Stimulated activated naive CD8-positive, alpha-beta T cell treated with anti-CD3 and anti-CD28 coated beads, Interleukin-15, amount 100 ng/mL, for 72 hours (primary cell): ENCODE measurements around the gene IQCB1.
A peak's percentile ranks its signal among the peaks of the same experiment; 100 is the strongest.
"Not testable (repeated sequence)": the region's sequence is repeated elsewhere in the genome, so short reads cannot be mapped to it uniquely, and the experiment has no call there.

Experiments used
- ATAC-seq: fragments of 150-1000 bp; cut with Tn5 transposase; 2 replicates; pipeline ENCODE4 v1.10.0; 2021; ENCODE audit warnings: mild to moderate bottlenecking, moderate library complexity
- DNase-seq, 2 donors: peaks; one replicate each; pipeline ENCODE4 v3.0.0; 2021 to 2022
- H3K27ac Mint-ChIP-seq, 2 donors: one replicate each; pipeline ENCODE4 v1.8.0; 2022; ENCODE audit warnings: mild to moderate bottlenecking in 2 of 2, mixed read lengths in 2 of 2, moderate library complexity in 2 of 2
- H3K27me3 Mint-ChIP-seq: one replicate; pipeline ENCODE4 v1.8.0; 2022; ENCODE audit warnings: mixed read lengths
- H3K4me1 Mint-ChIP-seq: one replicate; pipeline ENCODE4 v1.8.0; 2022; ENCODE audit warnings: mild to moderate bottlenecking, mixed read lengths
- H3K4me3 Mint-ChIP-seq, 2 donors: one replicate each; pipeline ENCODE4 v1.8.0; 2022; ENCODE audit warnings: mild to moderate bottlenecking in 2 of 2, mixed read lengths in 2 of 2, moderate library complexity in 1 of 2
- H3K9me3 Mint-ChIP-seq, 2 donors: one replicate each; pipeline ENCODE4 v1.8.0; 2022; ENCODE audit warnings: mixed read lengths in 2 of 2

Gene IQCB1

GRCh38 chr3:121834157-121834670, 646 bp downstream of the IQCB1 start:
- ATAC-seq, result no peak
- Mint-ChIP-seq H3K4me3 (peak overlapping the region; percentile 87 to 91), H3K27me3 (no peaks in the 10 kb centered on the region), H3K27ac (peak overlapping the region; percentile 98 to 99), H3K9me3 (no peaks in the 10 kb centered on the region), H3K4me1 (peaks cover 59% of the 10 kb centered on the region)
- DNase-seq, result peak in 1 of 2 donors; percentile 5

GRCh38 chr3:121822973-121823372, 11.9 kb downstream of the IQCB1 start:
- H3K27ac Mint-ChIP-seq, result no peak overlapping the region
- DNase-seq, result no peak
- H3K4me3 Mint-ChIP-seq, result no peak overlapping the region
- peaks cover 8% of the 10 kb centered on the region for H3K4me1 Mint-ChIP-seq
- ATAC-seq, result no peak
- peaks cover 10% of the 10 kb centered on the region in 2 donors for H3K9me3 Mint-ChIP-seq
- no peaks in the 10 kb centered on the region for H3K27me3 Mint-ChIP-seq

DNA sequence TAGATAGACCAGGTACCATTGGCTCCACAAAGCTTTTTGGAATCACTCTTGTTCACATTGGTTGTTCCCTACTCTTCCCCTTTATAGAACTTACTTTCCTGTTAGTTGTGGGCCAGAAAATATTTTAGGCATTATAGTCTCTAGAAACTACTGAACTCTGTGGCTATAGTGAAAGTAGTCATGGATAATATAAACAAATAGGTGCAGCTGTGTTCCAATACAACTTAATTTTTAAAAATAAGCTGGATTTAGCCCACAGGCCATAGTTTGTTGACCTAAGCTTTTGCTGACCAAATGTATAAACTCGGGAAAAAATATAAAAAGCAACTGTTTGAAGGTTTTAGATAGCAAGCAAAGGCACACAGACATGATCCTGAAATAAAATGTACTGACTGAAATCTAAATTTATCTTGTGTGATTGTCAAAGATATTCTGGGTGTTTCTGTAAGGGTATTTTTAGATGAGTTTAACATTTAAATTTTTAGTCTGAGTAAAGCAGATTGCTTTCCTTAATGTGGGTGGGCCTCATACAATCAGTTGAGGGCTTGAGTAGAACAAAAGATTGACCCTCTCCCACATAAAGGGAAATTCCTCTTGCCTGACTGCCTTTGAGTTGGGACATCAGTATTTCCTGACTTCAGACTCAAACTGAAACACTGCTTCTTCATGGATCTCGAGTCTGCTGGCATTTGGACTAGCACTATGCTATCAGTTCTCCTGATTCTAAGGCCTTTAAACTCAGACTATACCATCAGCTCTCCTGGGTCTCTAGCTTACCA, 13.2 kb downstream of the IQCB1 start:
- Mint-ChIP-seq H3K27ac (peak overlapping the region in 1 of 2 donors; percentile 22), H3K4me3 (no peak overlapping the region), H3K4me1 (peaks cover 8% of the 10 kb centered on the region), H3K27me3 (no peaks in the 10 kb centered on the region), H3K9me3 (peaks cover 10 to 18% of the 10 kb centered on the region in 2 donors)
- no peak for DNase-seq
- ATAC-seq, result no peak

DNA sequence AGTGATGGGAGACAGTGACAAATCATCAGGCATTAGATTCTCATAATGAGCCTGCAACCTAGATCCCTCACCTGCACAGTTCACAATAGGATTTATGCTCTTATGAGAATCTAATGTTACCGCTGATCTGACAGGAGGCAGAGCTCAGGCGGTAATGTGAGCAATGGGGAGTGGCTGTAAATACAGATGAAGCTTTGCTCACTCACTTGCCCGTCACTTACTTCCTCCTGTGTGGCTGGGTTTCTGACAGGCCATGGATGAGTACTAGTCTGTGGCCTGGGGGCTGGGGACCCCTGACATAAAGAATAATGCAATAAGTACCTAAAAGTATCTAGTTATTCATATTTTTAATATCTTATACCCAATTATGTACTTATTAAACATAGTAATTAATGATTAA, 15.6 kb downstream of the IQCB1 start:
- Mint-ChIP-seq H3K9me3 (peaks cover 10 to 18% of the 10 kb centered on the region in 2 donors), H3K4me3 (no peak overlapping the region), H3K27ac (no peak overlapping the region), H3K4me1 (peaks cover 23% of the 10 kb centered on the region), H3K27me3 (no peaks in the 10 kb centered on the region)
- no peak for DNase-seq
- ATAC-seq, result no peak

DNA sequence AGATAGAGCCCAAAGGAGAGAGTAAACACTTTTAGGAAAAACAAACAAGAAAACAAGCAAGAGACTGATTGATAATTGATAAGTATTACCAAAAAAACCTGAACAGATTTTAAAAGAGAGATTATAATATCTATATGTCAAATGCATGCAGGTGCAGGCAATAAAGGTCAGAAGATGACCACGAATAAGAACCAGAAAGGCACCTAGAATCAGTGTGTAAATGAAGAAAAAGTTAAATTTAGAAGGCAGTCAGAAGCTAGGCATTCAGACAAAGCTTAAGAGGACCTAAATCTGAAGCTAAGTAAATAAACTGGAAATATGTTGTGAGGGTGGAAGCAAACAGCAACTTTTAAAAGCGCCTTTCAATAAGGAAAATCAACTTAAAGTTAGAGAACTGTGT, 16.3 kb downstream of the IQCB1 start:
- Mint-ChIP-seq H3K27ac (peak overlapping the region in 1 of 2 donors; percentile 55), H3K4me1 (peaks cover 30% of the 10 kb centered on the region), H3K4me3 (no peak overlapping the region), H3K27me3 (no peaks in the 10 kb centered on the region), H3K9me3 (peaks cover 10 to 18% of the 10 kb centered on the region in 2 donors)
- ATAC-seq (no peak), DNase-seq (no peak)

DNA sequence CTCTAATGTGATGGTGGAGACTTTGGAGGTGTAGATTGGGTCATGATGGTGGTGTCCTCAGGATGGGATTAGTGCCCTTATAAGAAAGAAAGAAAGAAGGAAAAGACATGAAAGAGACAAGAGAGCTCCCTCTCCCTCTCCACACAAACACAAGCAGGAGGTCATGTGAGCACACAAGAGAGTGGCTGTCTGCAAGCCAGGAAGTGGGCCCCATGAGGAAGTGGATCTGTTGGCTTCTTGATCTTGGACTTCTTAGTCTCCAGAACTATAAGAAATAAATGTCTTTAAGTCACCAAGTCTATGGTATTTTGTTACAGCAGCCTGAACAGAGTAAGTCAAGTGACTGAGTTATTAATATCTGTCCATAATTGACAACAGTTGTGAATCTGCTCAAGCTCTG, 17.1 kb downstream of the IQCB1 start:
- peaks cover 35% of the 10 kb centered on the region for H3K4me1 Mint-ChIP-seq
- H3K27ac Mint-ChIP-seq, result no peak overlapping the region
- no peaks in the 10 kb centered on the region for H3K27me3 Mint-ChIP-seq
- H3K4me3 Mint-ChIP-seq, result no peak overlapping the region
- DNase-seq (no peak), ATAC-seq (no peak)
- H3K9me3 Mint-ChIP-seq, result peaks cover 2 to 11% of the 10 kb centered on the region in 2 donors

DNA sequence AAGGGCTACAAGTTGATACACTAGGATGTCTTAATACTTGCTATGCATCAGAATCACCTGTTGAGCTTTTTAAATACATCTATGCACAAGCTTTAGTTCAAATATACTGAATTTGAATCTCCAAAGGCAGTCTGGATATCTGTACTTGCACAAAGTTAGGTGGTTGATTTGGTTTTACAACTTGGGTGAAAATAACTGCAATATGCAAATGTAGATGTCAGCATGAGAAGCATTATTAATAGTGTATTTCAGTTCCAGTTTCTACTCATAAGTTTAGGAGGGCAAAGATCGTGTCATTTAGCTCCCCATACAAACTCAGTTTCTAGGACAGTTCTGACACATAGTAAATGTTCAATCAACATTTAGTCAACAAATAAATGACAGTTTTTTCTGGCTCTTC, 25.6 kb downstream of the IQCB1 start:
- DNase-seq (no peak), ATAC-seq (peak; percentile 65)
- no peaks in the 10 kb centered on the region for H3K9me3 Mint-ChIP-seq
- no peaks in the 10 kb centered on the region for H3K27me3 Mint-ChIP-seq
- H3K4me3 Mint-ChIP-seq, result no peak overlapping the region
- peaks cover 12% of the 10 kb centered on the region for H3K4me1 Mint-ChIP-seq
- no peak overlapping the region for H3K27ac Mint-ChIP-seq

- DNase-seq (no peak), ATAC-seq (no peak)
- no peak overlapping the region for H3K4me3 Mint-ChIP-seq
- peaks cover 4% of the 10 kb centered on the region for H3K4me1 Mint-ChIP-seq
- H3K27me3 Mint-ChIP-seq, result no peaks in the 10 kb centered on the region
- no peaks in the 10 kb centered on the region for H3K9me3 Mint-ChIP-seq
- H3K27ac Mint-ChIP-seq, result no peak overlapping the region
Observed at GRCh38 chr3:121803771-121804320, 31.0 kb downstream of the IQCB1 start.

- H3K27me3 Mint-ChIP-seq, result no peaks in the 10 kb centered on the region
- no peak overlapping the region for H3K4me3 Mint-ChIP-seq
- DNase-seq (no peak), ATAC-seq (no peak)
- no peaks in the 10 kb centered on the region for H3K9me3 Mint-ChIP-seq
- H3K27ac Mint-ChIP-seq, result no peak overlapping the region
- peaks cover 4% of the 10 kb centered on the region for H3K4me1 Mint-ChIP-seq
Observed at GRCh38 chr3:121800906-121801305, 34.0 kb downstream of the IQCB1 start.

DNA sequence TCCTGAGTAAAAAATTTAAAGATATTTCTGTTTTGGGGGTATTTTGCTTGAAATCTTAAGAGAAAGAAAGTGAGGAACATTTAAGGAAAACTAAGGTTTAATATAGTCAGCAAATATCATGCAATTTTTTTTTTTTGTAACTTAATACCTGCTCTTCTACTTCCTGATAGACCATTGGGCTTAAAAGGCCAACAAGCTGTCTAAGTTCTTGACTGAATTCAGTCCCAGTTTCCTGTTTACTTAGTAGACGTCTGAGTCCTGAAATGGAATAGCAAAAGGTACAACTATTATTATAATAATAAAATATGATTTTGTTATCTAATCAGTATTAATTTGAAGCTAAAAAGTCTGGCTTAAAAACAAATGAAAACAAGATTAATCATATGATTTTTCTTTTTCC, 37.9 kb downstream of the IQCB1 start:
- ATAC-seq, result no peak
- DNase-seq, result no peak
- Mint-ChIP-seq H3K9me3 (no peaks in the 10 kb centered on the region), H3K4me1 (no peaks in the 10 kb centered on the region), H3K4me3 (no peak overlapping the region), H3K27me3 (no peaks in the 10 kb centered on the region), H3K27ac (no peak overlapping the region)

DNA sequence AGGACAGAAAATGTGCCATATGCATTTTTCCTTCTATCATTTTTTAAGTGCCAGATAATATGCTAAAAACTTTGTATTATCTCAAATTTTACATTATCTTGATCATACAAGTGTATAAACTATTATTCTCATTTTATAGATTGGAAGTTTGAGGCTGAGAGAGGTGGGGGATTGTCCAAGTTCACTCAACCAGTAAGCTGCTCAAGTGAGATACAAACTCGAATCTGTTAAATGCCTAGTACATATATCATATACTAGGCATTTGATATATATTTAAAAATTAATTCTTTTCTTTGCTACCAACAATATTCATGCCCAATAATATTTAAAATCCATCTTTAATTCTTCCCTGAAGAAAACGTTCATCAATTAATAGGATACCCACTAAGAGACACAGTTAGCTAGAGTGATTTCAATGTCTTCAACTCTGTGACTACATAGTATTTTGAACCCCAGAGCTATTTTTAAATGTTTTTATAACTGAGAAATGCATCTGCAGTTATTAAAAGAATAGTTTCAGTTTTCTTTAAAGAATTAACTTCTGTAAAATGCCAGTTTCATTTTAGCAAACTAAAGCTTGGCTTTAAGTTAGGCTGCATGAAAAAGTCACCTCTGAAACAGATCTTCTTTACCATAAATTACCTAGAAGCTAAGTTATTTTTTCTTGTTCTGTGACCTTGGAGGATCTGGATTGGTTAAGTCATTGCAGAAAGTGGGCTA, 40.4 kb downstream of the IQCB1 start:
- DNase-seq (no peak), ATAC-seq (no peak)
- Mint-ChIP-seq H3K27ac (no peak overlapping the region), H3K4me1 (no peaks in the 10 kb centered on the region), H3K27me3 (no peaks in the 10 kb centered on the region), H3K9me3 (no peaks in the 10 kb centered on the region), H3K4me3 (no peak overlapping the region)

DNA sequence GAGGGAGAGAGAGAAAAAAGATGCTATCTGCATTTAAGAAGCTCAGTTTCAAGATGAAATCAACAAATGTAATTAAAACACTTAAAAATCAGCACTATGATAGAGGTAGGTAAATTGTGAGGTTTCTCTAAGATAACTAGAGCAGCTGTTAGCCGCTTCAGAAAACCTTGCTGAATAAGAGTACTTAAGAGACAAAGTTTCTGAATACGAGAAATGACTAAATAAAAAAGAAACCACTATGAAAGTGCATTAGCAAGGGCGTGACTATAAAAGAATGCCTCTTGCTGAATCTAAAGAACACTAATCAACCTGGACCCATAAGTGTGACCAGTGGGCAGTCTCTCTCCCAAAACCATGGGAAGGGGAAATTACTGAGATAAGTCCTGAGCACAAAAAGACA, 41.8 kb downstream of the IQCB1 start:
- Mint-ChIP-seq H3K27me3 (no peaks in the 10 kb centered on the region), H3K4me3 (no peak overlapping the region), H3K27ac (peak overlapping the region in 1 of 2 donors; percentile 31), H3K4me1 (no peaks in the 10 kb centered on the region), H3K9me3 (no peaks in the 10 kb centered on the region)
- DNase-seq (no peak), ATAC-seq (no peak)

DNA sequence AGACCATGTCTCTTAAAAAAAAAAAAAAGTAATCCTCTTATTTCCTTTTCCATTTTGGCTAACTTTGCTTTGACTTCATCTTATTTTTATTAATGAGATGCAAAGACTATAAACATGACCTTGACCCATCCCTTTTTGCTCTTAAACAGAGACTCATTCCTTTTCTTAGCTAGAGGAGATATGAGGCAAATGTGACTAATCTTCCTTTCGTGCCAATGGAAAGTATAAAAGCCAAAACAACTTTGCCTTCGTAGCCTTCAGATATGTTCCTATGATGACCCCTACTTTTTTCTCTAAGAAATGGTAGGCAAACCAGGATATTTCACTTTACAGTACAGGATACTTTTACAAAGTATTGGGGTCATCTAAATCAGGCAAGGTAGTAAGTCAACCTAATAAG, 48.4 kb downstream of the IQCB1 start:
- DNase-seq (no peak), ATAC-seq (no peak)
- no peak overlapping the region for H3K27ac Mint-ChIP-seq
- H3K4me1 Mint-ChIP-seq, result no peaks in the 10 kb centered on the region
- H3K4me3 Mint-ChIP-seq, result no peak overlapping the region
- no peaks in the 10 kb centered on the region for H3K9me3 Mint-ChIP-seq
- no peaks in the 10 kb centered on the region for H3K27me3 Mint-ChIP-seq

- not testable (repeated sequence) for DNase-seq, H3K4me1 Mint-ChIP-seq, H3K4me3 Mint-ChIP-seq, ATAC-seq, H3K27me3 Mint-ChIP-seq, H3K9me3 Mint-ChIP-seq, H3K27ac Mint-ChIP-seq
Observed at GRCh38 chr3:121782784-121783183, 52.1 kb downstream of the IQCB1 start.

DNA sequence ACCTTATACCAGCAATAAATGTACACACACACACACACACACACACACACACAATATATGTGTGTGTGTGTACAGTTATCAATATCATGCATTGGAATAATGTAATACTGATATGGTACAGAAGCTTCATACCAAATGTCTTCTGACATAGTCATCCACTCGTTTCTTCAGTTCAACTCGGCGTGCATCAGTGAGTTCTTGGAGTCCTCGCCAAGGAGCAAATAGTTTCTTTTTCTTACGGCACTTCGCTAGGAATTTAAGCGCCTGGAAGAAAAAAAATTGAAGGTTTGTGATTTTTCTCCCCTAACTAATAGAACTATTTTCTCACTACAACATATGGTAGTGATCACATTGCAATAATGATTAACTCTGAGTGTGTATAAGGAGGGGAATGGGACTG, 53.2 kb downstream of the IQCB1 start:
- Mint-ChIP-seq H3K9me3 (no peaks in the 10 kb centered on the region), H3K4me1 (no peaks in the 10 kb centered on the region), H3K4me3 (no peak overlapping the region), H3K27ac (no peak overlapping the region), H3K27me3 (no peaks in the 10 kb centered on the region)
- ATAC-seq (no peak), DNase-seq (no peak)

DNA sequence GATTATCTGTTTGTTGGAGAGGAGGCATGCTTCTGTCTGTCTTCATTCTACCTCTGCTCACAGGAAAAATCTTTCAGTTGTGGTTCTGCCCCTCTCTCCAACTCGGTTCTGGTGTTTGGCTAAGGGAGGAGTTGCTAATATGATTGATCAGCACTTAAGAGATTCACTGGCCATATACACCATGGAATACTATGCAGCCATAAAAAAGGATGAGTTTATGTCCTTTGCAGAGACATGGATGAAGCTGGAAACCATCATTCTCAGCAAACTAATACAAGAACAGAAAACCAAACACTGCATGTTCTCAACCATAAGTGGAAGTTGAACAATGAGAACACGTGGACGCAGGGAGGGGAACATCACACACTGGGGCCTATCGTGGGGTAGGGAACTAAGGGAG, 59.8 kb downstream of the IQCB1 start:
- not testable (repeated sequence) for H3K4me3 Mint-ChIP-seq, H3K4me1 Mint-ChIP-seq, H3K9me3 Mint-ChIP-seq, H3K27me3 Mint-ChIP-seq, ATAC-seq, DNase-seq, H3K27ac Mint-ChIP-seq
